Measurements from ENCODE around the gene PSMD2.

The PSMD2 gene

GRCh38 chr3:184350618-184351017 is 51.6 kb downstream of the PSMD2 start:
- Histone ChIP-seq H3K4me1 (ENCODE audit: control insufficient read depth, low read length) (peaks cover 3% of the 10 kb centered on the region; the same call in 1 of the 2 replicates), H3K4me2 (ENCODE audit: low read length) (no peak overlapping the region), H3K9me3 (ENCODE audit: control insufficient read depth, insufficient read depth, low read length) (no peaks in the 10 kb centered on the region), H3K27ac (ENCODE audit: low read depth, low read length) (no peak overlapping the region), H3K36me3 (ENCODE audit: control insufficient read depth, low read length) (no peaks in the 10 kb centered on the region), H3K27me3 (ENCODE audit: control insufficient read depth, low read length) (no peaks in the 10 kb centered on the region), H3K4me3 (ENCODE audit: low read length) (no peak overlapping the region), H3F3A (ENCODE audit: control insufficient read depth, insufficient read depth) (no peaks in the 10 kb centered on the region), H3K9me2 (replicated peaks; ENCODE audit: control insufficient read depth, low read length) (no peaks in the 10 kb centered on the region), H4K20me1 (ENCODE audit: control insufficient read depth, insufficient read depth, low read depth, low read length) (no peaks in the 10 kb centered on the region), H3K79me2 (ENCODE audit: control insufficient read depth, low read length) (no peaks in the 10 kb centered on the region)
- TF ChIP-seq EZH2phosphoT487 (IDR thresholded peaks at IDR 0.05; ENCODE audit: borderline replicate concordance, low read length) (no peak), CTCF (IDR thresholded peaks at IDR 0.05; ENCODE audit: low read depth, low read length, poor library complexity, severe bottlenecking) (no peak)

GRCh38 chr3:184351511-184352148 is 52.6 kb downstream of the PSMD2 start:
- no peaks in the 10 kb centered on the region for H3F3A ChIP-seq (ENCODE audit: control insufficient read depth, insufficient read depth)
- H4K20me1 ChIP-seq (ENCODE audit: control insufficient read depth, insufficient read depth, low read depth, low read length), result no peaks in the 10 kb centered on the region
- H3K27ac ChIP-seq (ENCODE audit: low read depth, low read length), result no peak overlapping the region
- no peaks in the 10 kb centered on the region for H3K9me2 ChIP-seq (replicated peaks; ENCODE audit: control insufficient read depth, low read length)
- H3K36me3 ChIP-seq (ENCODE audit: control insufficient read depth, low read length), result no peaks in the 10 kb centered on the region
- H3K27me3 ChIP-seq (ENCODE audit: control insufficient read depth, low read length), result no peaks in the 10 kb centered on the region
- H3K79me2 ChIP-seq (ENCODE audit: control insufficient read depth, low read length), result no peaks in the 10 kb centered on the region
- TF ChIP-seq CTCF (IDR thresholded peaks at IDR 0.05; ENCODE audit: low read depth, low read length, poor library complexity, severe bottlenecking), result no peak
- no peak for TF ChIP-seq EZH2phosphoT487 (IDR thresholded peaks at IDR 0.05; ENCODE audit: borderline replicate concordance, low read length)
- H3K4me1 ChIP-seq (ENCODE audit: control insufficient read depth, low read length), result peaks cover 3% of the 10 kb centered on the region; the same call in 1 of the 2 replicates
- H3K4me3 ChIP-seq (ENCODE audit: low read length), result no peak overlapping the region
- H3K4me2 ChIP-seq (ENCODE audit: low read length), result no peak overlapping the region
- no peaks in the 10 kb centered on the region for H3K9me3 ChIP-seq (ENCODE audit: control insufficient read depth, insufficient read depth, low read length)

- no peaks in the 10 kb centered on the region for H3K79me2 ChIP-seq (ENCODE audit: control insufficient read depth, low read length)
- H3K27ac ChIP-seq (ENCODE audit: low read depth, low read length), result no peak overlapping the region
- H3K4me3 ChIP-seq (ENCODE audit: low read length), result no peak overlapping the region
- H3K4me2 ChIP-seq (ENCODE audit: low read length), result no peak overlapping the region
- no peaks in the 10 kb centered on the region for H3F3A ChIP-seq (ENCODE audit: control insufficient read depth, insufficient read depth)
- peaks cover 3% of the 10 kb centered on the region; the same call in 1 of the 2 replicates for H3K4me1 ChIP-seq (ENCODE audit: control insufficient read depth, low read length)
- no peaks in the 10 kb centered on the region for H3K36me3 ChIP-seq (ENCODE audit: control insufficient read depth, low read length)
- H4K20me1 ChIP-seq (ENCODE audit: control insufficient read depth, insufficient read depth, low read depth, low read length), result no peaks in the 10 kb centered on the region
- H3K27me3 ChIP-seq (ENCODE audit: control insufficient read depth, low read length), result no peaks in the 10 kb centered on the region
- no peak for TF ChIP-seq CTCF (IDR thresholded peaks at IDR 0.05; ENCODE audit: low read depth, low read length, poor library complexity, severe bottlenecking)
- TF ChIP-seq EZH2phosphoT487 (IDR thresholded peaks at IDR 0.05; ENCODE audit: borderline replicate concordance, low read length), result no peak
- no peaks in the 10 kb centered on the region for H3K9me2 ChIP-seq (replicated peaks; ENCODE audit: control insufficient read depth, low read length)
- H3K9me3 ChIP-seq (ENCODE audit: control insufficient read depth, insufficient read depth, low read length), result no peaks in the 10 kb centered on the region
Observed at GRCh38 chr3:184352149-184352785, 53.2 kb downstream of the PSMD2 start.
